ENCODE measurements around the gene SLC6A3.
"Not testable (repeated sequence)": the region's sequence is repeated elsewhere in the genome, so short reads cannot be mapped to it uniquely, and the experiment has no call there.

SLC6A3 gene

DNA sequence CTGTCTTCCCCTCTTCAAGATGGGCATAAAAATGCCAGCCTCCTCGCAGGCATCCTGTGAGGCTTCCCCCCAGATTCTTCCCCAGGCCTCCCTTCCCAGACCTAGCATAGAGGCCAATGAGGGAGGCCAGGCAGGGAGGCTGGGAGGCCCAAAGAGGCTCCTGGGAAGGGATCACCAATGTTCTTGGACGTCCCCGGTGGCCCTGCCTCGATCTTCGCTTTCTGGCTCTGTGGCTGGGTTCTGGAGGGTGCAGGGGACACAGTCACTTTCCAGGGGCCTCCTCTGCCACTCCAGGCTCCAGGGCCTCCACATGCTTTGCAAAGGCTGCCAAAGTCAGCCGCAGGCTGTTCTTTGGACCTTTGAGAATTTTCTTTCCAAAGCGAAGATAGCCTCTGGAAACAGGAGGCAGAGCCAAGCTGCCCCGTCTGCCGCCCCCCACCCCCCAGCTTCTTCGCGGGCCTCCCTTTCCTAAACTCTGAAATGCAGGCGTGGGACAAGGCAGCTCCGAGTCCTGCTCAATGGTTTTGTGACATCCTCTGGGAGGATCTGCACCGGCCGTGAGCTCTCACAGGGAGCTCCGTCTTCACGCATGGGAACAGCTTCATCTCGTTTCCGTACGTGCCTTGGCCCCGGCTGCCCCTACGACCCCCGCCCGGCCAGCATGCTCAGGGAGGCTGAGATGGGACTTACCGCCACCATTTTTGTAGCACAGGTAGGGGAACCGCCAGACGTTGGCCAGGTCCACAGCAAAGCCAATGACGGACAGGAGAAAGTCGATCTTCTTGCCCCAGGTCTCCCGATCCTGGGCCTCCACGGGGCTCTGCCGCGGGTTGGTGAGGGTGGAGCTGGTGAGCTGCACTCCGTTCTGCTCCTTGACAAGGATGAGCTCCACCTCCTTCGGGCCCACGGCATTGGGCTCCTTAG is 2.8 kb downstream of the SLC6A3 start:
- DNase-seq (ENCODE audit: low read depth in 3 of 3), result no peak

DNA sequence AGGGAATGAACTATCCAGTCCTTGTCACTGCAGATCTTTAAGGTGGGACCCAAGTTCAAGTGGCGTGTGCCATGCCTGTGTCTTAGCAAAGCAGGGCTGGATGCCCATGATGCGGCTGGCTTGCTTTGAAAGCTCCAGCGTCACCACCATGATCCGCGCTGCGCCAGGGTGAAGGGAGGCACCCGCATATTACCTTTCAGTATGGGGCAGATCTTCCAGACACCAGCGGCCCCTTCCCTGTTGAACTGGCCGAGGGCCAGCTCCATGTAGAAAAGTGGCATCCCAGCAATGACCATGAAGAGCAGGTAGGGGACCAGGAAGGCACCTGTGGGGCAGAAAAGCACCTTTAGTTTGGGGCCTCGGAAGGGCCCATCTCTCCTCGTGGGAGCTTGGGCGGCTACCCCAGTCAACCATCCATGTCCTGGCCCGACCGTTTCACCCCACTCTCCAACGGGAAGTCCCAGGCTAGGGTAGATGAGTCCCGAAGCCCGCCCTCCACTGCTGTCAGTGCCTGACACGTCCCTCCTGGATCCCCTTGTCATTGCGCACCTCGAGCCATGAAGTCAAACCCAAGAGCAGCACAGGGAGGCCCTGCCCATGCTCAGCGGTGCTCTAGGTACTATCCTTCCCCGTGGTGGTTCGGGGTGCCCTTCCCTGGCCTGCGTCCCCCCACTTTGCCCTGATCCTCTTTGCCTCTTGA is 3.9 kb downstream of the SLC6A3 start:
- DNase-seq (ENCODE audit: low read depth in 3 of 3), result no peak

DNA sequence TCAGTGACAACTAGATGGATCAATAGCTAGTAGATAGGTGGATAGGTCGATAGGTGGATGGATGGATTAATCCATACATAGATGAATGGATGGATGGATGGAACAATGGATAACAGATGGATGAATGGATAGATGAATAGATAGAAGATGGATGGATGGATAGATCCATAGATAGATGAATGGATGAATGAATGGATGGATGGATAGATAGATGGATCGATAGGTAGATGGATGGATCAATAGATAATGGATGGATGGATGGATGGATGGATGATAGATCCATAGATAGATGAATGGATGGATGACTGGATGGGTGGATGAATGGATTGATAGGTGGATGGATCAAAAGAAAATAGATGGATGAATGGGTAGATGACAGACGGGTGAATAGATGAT is 5.1 kb downstream of the SLC6A3 start:
- no peak for DNase-seq (ENCODE audit: low read depth in 3 of 3)

DNA sequence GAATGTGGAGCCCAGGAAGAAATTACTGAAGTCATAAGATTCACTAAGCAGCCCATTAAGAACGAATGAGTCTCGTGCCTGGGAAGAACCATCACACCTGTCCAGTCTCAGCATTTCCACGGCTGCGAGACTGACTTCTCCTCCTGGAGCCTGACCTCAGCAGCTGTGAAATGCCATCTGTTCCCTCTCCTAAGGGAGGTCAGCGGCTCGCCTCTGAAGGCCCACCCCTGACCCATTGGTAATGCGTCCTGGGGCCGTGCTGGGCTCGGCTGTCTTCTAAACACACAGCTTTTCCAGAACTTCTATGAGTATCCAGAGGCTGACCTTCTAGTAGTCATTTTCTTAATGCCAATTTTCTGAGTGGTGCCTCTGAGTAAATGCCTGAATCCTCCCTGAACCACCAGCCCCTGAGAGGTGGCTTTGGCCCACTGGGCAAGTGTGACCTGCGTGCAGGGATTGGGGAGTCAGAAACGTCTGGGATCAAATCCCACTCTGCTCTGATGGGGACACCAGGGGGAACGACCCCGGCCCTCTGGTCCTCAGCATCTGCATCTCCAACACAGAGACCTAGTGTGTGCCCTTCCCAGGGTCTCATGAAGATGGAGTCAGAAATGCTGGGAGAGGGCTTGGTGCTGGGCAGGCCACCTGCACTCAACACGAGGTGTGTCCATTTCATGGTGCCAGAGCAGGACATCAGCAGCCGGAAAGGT is 5.7 kb downstream of the SLC6A3 start:
- DNase-seq (ENCODE audit: low read depth in 3 of 3), result no peak

GRCh38 chr5:1438871-1439270 is 6.4 kb downstream of the SLC6A3 start:
- DNase-seq (ENCODE audit: low read depth in 3 of 3), result no peak

- no peak for DNase-seq (ENCODE audit: low read depth in 3 of 3)
Measured at GRCh38 chr5:1437876-1438559, 7.2 kb downstream of the SLC6A3 start.

GRCh38 chr5:1437226-1437829 is 7.9 kb downstream of the SLC6A3 start:
- DNase-seq (ENCODE audit: low read depth in 3 of 3), result no peak

- no peak for DNase-seq (ENCODE audit: low read depth in 3 of 3)
Measured at GRCh38 chr5:1436681-1437080, 8.6 kb downstream of the SLC6A3 start.

DNA sequence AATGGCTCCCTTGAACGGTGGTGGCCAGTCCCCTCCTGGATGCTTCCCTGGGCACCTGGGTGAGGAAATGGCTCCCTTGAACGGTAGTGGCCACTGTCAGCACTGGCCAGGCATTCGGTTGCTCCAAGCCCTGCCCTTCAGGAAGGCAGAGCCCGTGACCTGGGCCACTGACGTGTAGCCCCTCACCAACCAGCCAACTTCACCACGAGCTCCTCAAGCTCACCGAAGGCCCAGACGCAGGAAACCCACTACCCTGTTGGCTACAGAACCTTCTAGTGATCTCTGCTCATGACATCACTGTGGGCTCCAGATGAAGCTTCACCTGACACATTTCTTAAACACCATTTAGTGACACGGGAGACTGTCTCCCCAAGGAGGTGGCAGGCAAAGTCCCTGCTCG is 9.2 kb downstream of the SLC6A3 start:
- DNase-seq (ENCODE audit: low read depth in 3 of 3), result no peak

DNA sequence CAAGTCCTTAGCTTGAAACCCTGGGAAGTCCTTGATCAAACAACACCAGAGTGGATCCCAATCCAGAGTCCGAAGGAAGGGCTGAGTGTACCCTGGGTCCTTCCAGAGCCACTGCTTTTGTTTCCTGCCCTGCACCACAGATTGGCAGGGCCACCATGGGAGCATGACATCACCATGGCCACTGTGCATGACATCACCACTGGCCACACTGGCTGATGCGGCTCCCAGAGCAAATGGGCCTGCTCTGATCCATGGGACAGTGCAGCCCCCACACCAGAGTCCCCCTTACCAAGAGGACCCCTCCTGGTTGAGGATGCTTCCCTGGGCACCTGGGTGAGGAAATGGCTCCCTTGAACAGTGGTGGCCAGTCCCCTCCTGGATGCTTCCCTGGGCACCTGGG is 9.9 kb downstream of the SLC6A3 start:
- no peak for DNase-seq (ENCODE audit: low read depth in 3 of 3)

DNA sequence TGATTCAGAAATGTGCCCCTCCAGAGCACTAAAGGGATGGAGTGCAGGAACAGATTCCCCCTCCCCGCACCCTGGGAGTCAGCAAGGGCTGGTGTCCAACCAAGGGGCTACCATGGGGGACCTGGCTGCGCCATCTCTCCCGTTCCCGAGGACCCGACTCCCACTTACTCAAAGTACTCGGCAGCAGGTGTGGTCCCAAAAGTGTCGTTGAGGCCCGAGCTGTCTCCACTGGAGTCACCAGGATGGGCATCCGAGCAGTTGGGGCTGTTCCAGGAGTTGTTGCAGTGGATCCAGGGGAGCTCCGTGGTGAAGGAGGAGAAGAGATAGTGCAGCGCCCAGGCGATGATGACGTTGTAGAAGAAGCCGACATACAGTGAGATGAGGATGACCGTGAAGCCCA is 12.9 kb downstream of the SLC6A3 start:
- DNase-seq (ENCODE audit: low read depth in 3 of 3), result no peak

- no peak for DNase-seq (ENCODE audit: low read depth in 3 of 3)
Measured at GRCh38 chr5:1431896-1432295, 13.3 kb downstream of the SLC6A3 start.

GRCh38 chr5:1431021-1431811 is 14.0 kb downstream of the SLC6A3 start:
- no peak for DNase-seq (ENCODE audit: low read depth in 3 of 3)

DNA sequence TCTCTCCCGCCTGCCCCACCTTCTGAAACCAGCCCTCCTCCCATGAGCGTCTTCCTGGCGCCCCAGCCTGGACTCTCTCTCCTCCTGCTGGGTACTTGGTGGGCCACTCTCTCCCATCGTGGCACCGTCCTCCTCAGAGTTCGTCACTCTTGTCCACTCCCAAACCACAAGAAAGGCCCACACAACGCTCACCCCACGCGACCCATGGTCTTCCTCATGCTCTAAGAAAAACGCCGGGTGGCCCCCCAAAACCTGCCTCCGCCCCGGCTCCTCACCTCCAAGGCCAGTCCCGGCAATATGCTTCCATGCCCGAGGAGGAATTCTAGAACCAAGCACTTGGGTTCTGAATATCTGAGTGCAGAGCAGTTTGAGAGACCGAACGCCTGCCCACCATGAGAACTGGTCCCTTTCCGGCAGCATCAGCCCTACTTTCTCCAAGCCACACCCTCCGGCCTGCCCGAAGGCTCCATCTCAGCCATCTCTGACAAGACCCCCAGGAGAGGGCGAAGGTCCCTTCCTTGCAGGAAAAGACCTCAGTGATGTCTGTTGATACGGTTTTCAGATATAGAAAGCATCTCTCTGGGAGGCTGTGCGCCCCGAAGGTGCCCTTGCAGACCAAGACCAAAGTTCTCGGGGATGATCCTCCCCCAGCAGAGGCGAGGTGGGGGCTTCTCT is 15.0 kb downstream of the SLC6A3 start:
- no peak for DNase-seq (ENCODE audit: low read depth in 3 of 3)

DNA sequence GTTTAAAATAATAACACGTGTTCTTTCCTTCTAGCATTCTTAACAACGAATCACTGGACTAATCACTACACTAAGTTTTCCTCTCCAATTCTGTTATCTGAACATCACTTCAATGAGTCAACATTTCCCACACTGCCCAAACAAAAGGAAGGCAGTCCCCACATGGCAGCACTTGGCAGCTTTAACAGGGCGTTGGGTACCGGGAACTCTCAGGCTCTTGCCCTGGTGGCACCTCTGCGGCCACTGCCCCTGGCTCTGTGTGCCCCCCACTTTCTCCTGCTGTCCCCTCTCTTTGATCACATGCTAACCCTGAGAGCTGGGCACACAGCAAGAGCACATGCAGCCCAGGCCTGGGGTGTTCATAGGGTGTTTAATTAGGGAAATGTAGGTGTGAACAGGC is 15.7 kb downstream of the SLC6A3 start:
- DNase-seq (ENCODE audit: low read depth in 3 of 3), result no peak

- no peak for DNase-seq (ENCODE audit: low read depth in 3 of 3)
Measured at GRCh38 chr5:1429066-1429465, 16.2 kb downstream of the SLC6A3 start.

- DNase-seq (ENCODE audit: low read depth in 3 of 3), result no peak
Measured at GRCh38 chr5:1428107-1428506, 17.1 kb downstream of the SLC6A3 start.

DNA sequence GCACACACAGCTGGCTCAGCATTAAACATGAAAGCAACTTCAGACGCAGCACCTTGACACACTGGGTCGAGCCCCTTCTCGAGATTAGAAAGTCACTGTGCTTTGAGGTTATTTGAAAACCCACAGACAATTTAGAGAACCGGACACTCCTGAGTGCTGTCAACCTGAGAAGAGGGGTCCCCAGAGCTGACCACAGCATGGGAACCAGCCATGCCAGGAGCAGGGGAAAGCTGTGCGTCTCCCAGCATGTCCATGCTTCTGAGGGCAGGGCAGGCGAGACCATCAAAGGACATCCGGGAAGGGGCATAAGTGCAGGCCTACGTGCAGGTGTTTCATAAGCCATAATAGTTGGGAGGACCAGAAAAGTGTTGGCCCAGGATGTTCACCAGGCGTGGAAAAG is 20.5 kb downstream of the SLC6A3 start:
- no peak for DNase-seq (ENCODE audit: low read depth in 3 of 3)

GRCh38 chr5:1423901-1424603 is 21.2 kb downstream of the SLC6A3 start:
- no peak for DNase-seq (ENCODE audit: low read depth in 3 of 3)

GRCh38 chr5:1422522-1422921 is 22.7 kb downstream of the SLC6A3 start:
- DNase-seq (ENCODE audit: low read depth in 3 of 3), result not testable (repeated sequence)
